GM23338 (cell line): ENCODE measurements around the gene PPP4R3A.

Source experiments
- CREB1 ChIP-seq: fragments of 250-450 bp; sonication (Bioruptor Pico); IDR thresholded peaks from 2 replicates; pipeline ENCODE4 v1.5.0; 2020; ENCODE audit warnings: low read depth, mild to moderate bottlenecking, moderate library complexity
- CTCF ChIP-seq, 2 experiments: fragments of 200-600 bp in 1 of 2; sonication (generic) in 1 of 2; conservative IDR thresholded peaks; 2 replicates each; pipeline versions ENCODE4 v1.5.1 to v1.6.1; 2016 to 2017; ENCODE audit warnings: antibody characterized with exemption in 2 of 2, low read depth in 2 of 2, mild to moderate bottlenecking in 2 of 2, moderate library complexity in 1 of 2
- ETS1 ChIP-seq: IDR thresholded peaks from 2 replicates; pipeline ENCODE4 v1.6.1; 2016; ENCODE audit warnings: antibody characterized with exemption
- EZH2 ChIP-seq: fragments of 200-600 bp; sonication (generic); IDR thresholded peaks from one replicate; pipeline ENCODE4 v1.8.0; 2017; ENCODE audit warnings: antibody characterized with exemption, mild to moderate bottlenecking, low read depth; ENCODE audit not compliant: unreplicated experiment
- EZH2phosphoT487 ChIP-seq: fragments of 200-600 bp; sonication (generic); IDR thresholded peaks from one replicate; pipeline ENCODE4 v1.8.1; 2018; ENCODE audit warnings: antibody characterized with exemption; ENCODE audit not compliant: unreplicated experiment
- JUNB ChIP-seq: IDR thresholded peaks from one replicate; pipeline ENCODE4 v1.6.1; 2016; ENCODE audit warnings: antibody characterized with exemption; ENCODE audit not compliant: unreplicated experiment
- POLR2AphosphoS5 ChIP-seq: IDR thresholded peaks from 2 replicates; pipeline ENCODE4 v1.6.1; 2016; ENCODE audit warnings: antibody characterized with exemption, low read depth
- REST ChIP-seq: IDR thresholded peaks from one replicate; pipeline ENCODE4 v1.6.1; 2018; ENCODE audit warnings: antibody characterized with exemption; ENCODE audit not compliant: unreplicated experiment
- STAT1 ChIP-seq: IDR thresholded peaks from one replicate; pipeline ENCODE4 v1.6.1; 2016; ENCODE audit warnings: antibody characterized with exemption; ENCODE audit not compliant: unreplicated experiment
- ZNF114 ChIP-seq: fragments of 250-450 bp; sonication (Bioruptor Pico); IDR thresholded peaks from 2 replicates; pipeline ENCODE4 v1.5.0; 2020; ENCODE audit warnings: mild to moderate bottlenecking, moderate library complexity
- ZNF331 ChIP-seq: fragments of 250-450 bp; sonication (Bioruptor Pico); IDR thresholded peaks from 2 replicates; pipeline ENCODE4 v1.5.0; 2020; ENCODE audit warnings: low read depth, mild to moderate bottlenecking, moderate library complexity
- ZNF462 ChIP-seq: fragments of 250-450 bp; sonication (Bioruptor Pico); IDR thresholded peaks from 2 replicates; pipeline ENCODE4 v1.5.0; 2020; ENCODE audit warnings: mild to moderate bottlenecking, moderate library complexity

- TF ChIP-seq CTCF (conservative IDR thresholded peaks at IDR 0.05; ENCODE audit: low read depth in 2 of 2), result no peak
- no peak for TF ChIP-seq REST
- no peak for TF ChIP-seq POLR2AphosphoS5
- TF ChIP-seq CREB1 (CRISPR knock-in tag), result no peak
- no peak for TF ChIP-seq EZH2phosphoT487
- TF ChIP-seq JUNB, result no peak
- TF ChIP-seq STAT1, result no peak
- TF ChIP-seq EZH2, result no peak
- TF ChIP-seq ZNF331, result no peak
- TF ChIP-seq ZNF114, result no peak
- TF ChIP-seq ETS1, result no peak
- TF ChIP-seq ZNF462 (CRISPR knock-in tag), result no peak
Observed at GRCh38 chr14:91496790-91497189, 13.3 kb downstream of the PPP4R3A start.
